ENCODE measurements around the gene MAP6D1.
"Not testable (repeated sequence)": the region's sequence is repeated elsewhere in the genome, so short reads cannot be mapped to it uniquely, and the experiment has no call there.

Gene MAP6D1

DNA sequence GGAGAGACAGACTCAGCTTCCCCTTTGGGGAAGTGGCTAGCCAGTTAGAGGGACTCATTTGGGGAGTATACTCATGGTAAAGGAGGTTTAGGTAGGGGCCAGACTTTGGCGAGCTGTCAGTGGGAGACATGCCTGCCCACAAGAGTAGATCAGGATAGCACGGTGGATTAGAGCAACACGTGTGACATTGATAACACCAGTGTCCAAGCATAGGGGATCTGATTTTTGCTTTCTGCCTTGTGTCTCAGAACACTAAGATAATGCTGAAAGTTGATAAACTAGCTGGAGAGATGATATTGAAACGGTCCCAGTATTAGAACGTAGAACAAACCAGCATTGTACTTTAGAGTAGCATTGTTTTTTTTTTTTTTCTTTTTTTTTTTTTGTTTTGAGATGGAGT, 25.9 kb downstream of the MAP6D1 start:
- DNase-seq (ENCODE audit: low read depth, low spot score) = no peak

- no peak for DNase-seq (ENCODE audit: low read depth, low spot score)
Observed at GRCh38 chr3:183797996-183798395, 27.4 kb downstream of the MAP6D1 start.

DNA sequence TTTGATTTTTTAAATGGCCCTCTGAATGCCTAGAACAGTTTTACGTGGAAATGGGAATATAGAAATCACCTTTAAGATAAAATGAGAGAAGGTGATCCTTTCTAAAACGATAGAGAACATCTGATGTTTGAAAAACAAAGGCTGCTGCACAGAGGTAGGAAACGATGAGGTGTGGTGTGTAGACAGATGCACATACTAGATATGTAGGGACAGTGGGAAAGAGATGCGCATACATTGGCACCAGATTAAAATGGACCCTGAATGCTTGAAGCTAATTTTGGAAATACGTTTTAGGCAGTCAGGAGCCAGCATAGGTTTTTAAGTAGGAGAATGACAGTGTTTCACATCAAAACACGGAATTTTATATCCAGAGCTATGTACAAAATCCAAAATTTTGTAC, 29.0 kb downstream of the MAP6D1 start:
- no peak for DNase-seq (ENCODE audit: low read depth, low spot score)

DNA sequence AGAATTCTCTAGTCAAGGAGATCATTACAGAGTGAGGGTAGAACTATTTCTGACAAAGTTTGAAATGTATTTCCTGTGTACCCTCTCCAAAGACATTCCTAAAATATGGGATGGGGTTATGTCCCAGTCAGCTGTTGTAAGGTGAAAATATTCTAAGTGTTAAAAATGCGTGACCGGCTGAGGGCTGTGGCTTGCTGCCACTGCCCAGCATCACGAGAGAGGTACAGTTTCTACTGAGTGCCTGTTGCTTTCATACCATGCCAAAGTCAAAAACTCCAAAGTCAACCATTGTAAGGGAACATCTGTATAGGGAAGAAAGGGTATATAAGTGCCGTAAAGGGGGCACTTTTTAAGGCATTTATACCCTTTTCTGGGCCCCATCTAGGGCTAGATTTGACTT, 30.9 kb downstream of the MAP6D1 start:
- DNase-seq (ENCODE audit: low read depth, low spot score) = no peak

- DNase-seq (ENCODE audit: low read depth, low spot score) = no peak
Observed at GRCh38 chr3:183792976-183793375, 32.4 kb downstream of the MAP6D1 start.

DNA sequence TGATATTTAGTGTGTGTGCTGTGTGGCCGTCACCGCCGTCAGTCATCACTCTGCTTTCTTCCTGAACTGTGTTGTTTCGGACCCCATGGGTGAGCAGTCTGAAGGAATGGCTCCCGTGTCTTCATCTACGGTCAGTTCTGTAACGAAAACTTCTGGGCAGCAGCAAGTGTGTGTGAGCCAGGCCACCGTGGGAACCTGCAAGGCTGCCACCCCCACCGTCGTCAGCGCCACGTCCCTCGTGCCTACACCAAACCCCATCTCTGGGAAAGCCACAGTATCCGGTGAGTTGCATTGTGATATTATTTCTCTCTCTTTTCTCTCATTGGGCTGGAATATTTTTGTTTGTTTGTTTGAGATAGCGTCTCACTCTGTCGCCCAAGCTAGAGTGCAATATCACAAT, 34.7 kb downstream of the MAP6D1 start:
- no peak for DNase-seq (ENCODE audit: low read depth, low spot score)

DNA sequence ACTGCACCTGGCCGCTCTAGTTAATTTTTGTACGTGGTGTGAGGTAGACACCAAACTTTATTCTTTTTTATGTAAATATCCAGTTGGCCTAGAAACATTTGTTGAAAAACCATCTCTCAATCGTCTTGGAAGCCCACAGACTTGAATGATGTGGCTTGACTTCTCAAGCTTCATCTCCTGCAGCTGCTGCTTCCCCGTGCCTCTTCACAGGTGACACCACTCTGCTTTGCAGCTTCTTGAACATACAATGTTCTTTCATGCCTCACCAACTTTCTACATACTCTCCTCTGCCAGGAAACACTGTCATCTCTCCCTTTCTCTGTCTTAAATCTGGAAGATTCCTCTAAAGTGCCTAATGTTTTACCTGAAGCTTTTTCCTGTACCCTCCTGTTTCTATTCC, 35.6 kb downstream of the MAP6D1 start:
- DNase-seq (ENCODE audit: low read depth, low spot score) = no peak

DNA sequence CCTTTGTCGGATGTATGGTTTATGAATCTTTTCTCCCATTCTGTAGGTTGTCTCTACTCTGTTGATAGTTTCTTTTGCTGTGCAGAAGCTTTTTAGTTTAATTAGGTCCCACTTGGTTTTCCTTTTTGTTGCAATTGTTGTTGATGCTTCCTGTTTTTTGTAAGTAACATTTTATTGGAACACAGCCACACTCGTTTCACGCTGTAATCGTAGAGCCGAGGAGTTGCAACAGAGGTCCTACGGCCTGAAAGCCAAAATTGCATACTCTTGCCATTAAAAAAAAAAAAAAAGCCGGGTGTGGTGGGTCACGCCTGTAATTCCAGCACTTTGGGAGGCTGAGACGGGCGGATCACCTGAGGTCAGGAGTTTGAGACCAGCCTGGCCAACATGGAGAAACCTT, 40.9 kb downstream of the MAP6D1 start:
- DNase-seq (ENCODE audit: low read depth, low spot score) = not testable (repeated sequence)

DNA sequence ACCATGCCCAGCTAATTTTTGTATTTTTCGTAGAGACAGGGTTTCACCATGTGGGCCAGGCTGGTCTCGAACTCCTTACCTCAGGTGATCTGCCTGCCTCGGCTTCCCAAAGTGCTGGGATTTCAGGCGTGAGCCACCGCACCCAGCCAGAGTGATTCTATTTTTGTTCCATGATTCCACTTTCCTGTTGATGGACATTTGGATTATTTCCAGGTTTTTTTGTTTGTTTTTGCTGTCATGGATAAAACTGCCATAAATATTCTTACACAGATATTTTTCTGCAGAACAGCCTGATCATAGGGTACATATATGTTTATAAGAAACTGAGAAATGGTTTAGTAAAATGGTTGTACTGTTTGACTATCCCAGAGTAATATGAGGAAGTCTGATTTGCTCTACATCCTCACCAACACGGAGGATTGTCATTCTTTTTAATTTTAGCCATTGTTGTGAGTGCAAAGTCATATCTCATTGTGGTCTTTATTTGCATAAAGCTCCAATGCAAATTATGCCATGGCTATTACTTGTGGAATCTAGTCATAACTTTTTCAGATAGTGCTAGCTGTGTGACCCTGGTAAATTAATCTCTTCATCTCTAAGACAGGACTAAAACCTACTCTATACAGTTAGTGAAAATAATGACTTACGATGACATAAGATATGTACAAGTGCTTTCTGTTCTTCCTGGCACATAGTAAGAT, 42.7 kb downstream of the MAP6D1 start:
- DNase-seq (ENCODE audit: low read depth, low spot score) = no peak

- DNase-seq (ENCODE audit: low read depth, low spot score) = no peak
Observed at GRCh38 chr3:183781246-183781645, 44.1 kb downstream of the MAP6D1 start.

GRCh38 chr3:183779896-183780465, 45.4 kb downstream of the MAP6D1 start:
- DNase-seq (ENCODE audit: low read depth, low spot score) = no peak

- no peak for DNase-seq (ENCODE audit: low read depth, low spot score)
Observed at GRCh38 chr3:183777016-183777618, 48.3 kb downstream of the MAP6D1 start.

- not testable (repeated sequence) for DNase-seq (ENCODE audit: low read depth, low spot score)
Observed at GRCh38 chr3:183776451-183776850, 48.9 kb downstream of the MAP6D1 start.

GRCh38 chr3:183775781-183776180, 49.6 kb downstream of the MAP6D1 start:
- DNase-seq (ENCODE audit: low read depth, low spot score) = no peak

GRCh38 chr3:183774631-183775030, 50.7 kb downstream of the MAP6D1 start:
- no peak for DNase-seq (ENCODE audit: low read depth, low spot score)

- DNase-seq (ENCODE audit: low read depth, low spot score) = no peak
Observed at GRCh38 chr3:183769453-183769852, 55.9 kb downstream of the MAP6D1 start.

GRCh38 chr3:183768114-183768513, 57.3 kb downstream of the MAP6D1 start:
- DNase-seq (ENCODE audit: low read depth, low spot score) = no peak

DNA sequence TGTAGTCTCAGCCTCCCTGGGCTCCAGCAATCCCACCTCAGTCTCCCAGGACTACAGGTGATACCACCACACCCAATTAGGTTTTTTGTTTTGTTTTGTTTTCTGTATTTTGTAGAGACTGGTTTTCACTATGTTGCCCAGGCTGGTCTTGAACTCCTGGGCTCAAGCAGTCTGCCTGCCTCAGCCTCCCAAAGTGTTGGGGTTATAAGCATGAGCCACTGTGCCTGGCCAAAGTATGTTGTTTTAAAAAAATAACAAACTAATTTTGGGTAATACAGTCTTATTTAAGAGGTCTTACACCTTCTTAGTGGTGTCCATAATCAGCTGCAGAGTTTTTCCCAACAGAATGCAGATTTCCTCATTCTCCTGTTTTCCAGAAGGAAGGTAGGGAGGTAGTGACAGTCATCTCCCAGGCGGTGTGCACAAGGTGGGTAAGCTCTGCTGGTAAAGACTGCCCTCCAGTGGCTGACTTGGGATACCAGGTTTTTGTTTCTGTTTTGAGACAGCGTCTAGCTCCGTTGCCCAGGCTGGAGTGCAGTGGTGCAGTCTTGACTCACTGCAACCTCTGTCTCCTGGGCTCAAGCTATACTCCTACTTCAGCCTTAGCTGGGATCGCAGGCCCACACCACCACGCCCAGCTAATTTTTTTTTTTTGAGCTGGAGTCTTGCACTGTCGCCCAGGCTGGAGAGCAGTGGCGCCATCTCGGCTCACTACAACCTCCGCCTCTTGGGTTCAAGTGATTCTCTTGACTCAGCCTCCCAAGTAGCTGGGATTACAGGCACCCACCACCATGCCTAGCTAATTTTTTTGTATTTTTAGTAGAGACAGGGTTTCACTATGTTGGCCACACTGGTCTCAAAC, 58.4 kb downstream of the MAP6D1 start:
- no peak for DNase-seq (ENCODE audit: low read depth, low spot score)

DNA sequence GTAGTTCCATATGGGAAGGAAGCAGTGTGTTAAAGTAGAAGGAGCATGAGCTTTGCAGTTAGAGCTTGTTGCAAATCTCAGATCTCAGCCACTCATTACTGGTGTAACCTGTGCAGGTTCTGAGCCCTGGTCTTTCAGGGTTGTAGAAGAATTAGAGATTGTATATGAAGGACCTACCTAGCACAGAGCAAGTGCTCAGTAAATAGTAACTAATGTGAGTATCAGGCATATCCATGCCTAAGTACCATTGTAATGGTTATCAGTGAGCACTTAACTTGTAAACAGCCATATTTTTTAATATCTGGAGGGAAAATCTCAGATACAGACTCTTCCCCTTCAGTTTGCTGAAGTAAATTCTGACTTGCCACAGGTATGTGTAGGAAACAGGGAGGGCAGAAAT, 59.3 kb downstream of the MAP6D1 start:
- DNase-seq (ENCODE audit: low read depth, low spot score) = no peak
